HepG2 (cell line): ENCODE data around the gene CD3G. TPM values are rescaled to one million over a fixed set of nuclear protein-coding genes. Genes with fewer than 3 reads are reported as not detected.

Experiments used
- ATAC-seq: fragments of 200-7000 bp; cut with Tn5 transposase; 3 replicates; pipeline ENCODE4 v1.9.1; 2020; ENCODE audit warnings: mild to moderate bottlenecking, moderate library complexity
- BruUV-seq: library from RNA; stranded (reverse); fragments of 400-500 nt; replicated peaks from 2 replicates; lab custom pipeline; 2021; lab: Mats Ljungman, UMichigan
- CTCF ChIA-PET: fragments of 300-600 bp; formaldehyde crosslinking; extraction: SDS; loops from one replicate; lab custom pipeline; 2021; ENCODE audit warnings: low total read pairs, inconsistent platforms, low intra/inter-chr PET ratio; lab: Yijun Ruan, JAX
- POLR2A ChIA-PET: fragments of 350-600 bp; sonication (Branson Sonifier 250); formaldehyde crosslinking; loops from one replicate; lab custom pipeline; 2020; ENCODE audit warnings: antibody characterized with exemption, inconsistent platforms; lab: Yijun Ruan, JAX
- DNase-seq: peaks from one replicate; pipeline ENCODE4 v3.0.0-alpha.2; 2015; ENCODE audit warnings: low spot score
- FAIRE-seq: peaks from 3 replicates; lab custom pipeline; 2011; peaks lifted over from hg19 to GRCh38; lab: Jason Lieb, UNC
- H2AFZ ChIP-seq: one replicate; pipeline ENCODE4 v1.6.1; 2011; ENCODE audit warnings: low read length, inconsistent platforms
- H3K27ac ChIP-seq: fragments of 300-600 bp; 3 replicates; pipeline ENCODE4 v1.8.0; 2011; ENCODE audit warnings: mixed run types, mild to moderate bottlenecking, mixed read lengths, low read length, inconsistent platforms; ENCODE audit not compliant: insufficient read depth; ENCODE audit errors: extremely low read length
- H3K27me3 ChIP-seq, 2 experiments: fragments of 200-600 bp in 1 of 2; 2 replicates in 1 of 2; 3 replicates in 1 of 2; pipeline versions ENCODE4 v1.6.0 to v1.8.0; 2011; ENCODE audit warnings: low read length in 2 of 2, mild to moderate bottlenecking in 2 of 2, moderate library complexity in 2 of 2, inconsistent platforms in 1 of 2; ENCODE audit not compliant: insufficient read depth in 2 of 2, control insufficient read depth in 1 of 2
- H3K36me3 ChIP-seq, 2 experiments: fragments of 200-600 bp in 1 of 2; replicated peaks in 1 of 2; 2 replicates in 1 of 2; 3 replicates in 1 of 2; pipeline versions ENCODE4 v1.5.1 to v1.8.0; 2011; ENCODE audit warnings: low read length in 2 of 2, inconsistent platforms in 1 of 2; ENCODE audit not compliant: insufficient read depth in 2 of 2, control insufficient read depth in 1 of 2
- H3K4me1 ChIP-seq: 2 replicates; pipeline ENCODE4 v1.5.1; 2012; ENCODE audit warnings: low read length, inconsistent platforms; ENCODE audit not compliant: insufficient read depth
- H3K4me2 ChIP-seq: 2 replicates; pipeline ENCODE4 v1.6.0; 2011; ENCODE audit warnings: low read depth, low read length, inconsistent platforms
- H3K4me3 ChIP-seq, 3 experiments: fragments of 200-600 bp in 1 of 3; sonication (generic), shearing (Covaris generic) in 1 of 3; replicated peaks in 1 of 3; 2 replicates each; pipeline ENCODE4 v1.5.1; 2011 to 2016; ENCODE audit warnings: low read length in 3 of 3, inconsistent platforms in 2 of 3, low read depth in 2 of 3, mild to moderate bottlenecking in 2 of 3, control low read depth in 1 of 3, mixed read lengths in 1 of 3; ENCODE audit not compliant: insufficient read depth in 1 of 3
- H3K79me2 ChIP-seq: one replicate; pipeline ENCODE4 v1.6.1; 2011; ENCODE audit warnings: low read length, inconsistent platforms; ENCODE audit not compliant: insufficient read depth
- H3K9ac ChIP-seq: 2 replicates; pipeline ENCODE4 v1.6.0; 2011; ENCODE audit warnings: mild to moderate bottlenecking, low read depth, low read length, inconsistent platforms; ENCODE audit not compliant: insufficient read depth
- H3K9me3 ChIP-seq: 2 replicates; pipeline ENCODE4 v1.5.1; 2012; ENCODE audit warnings: mild to moderate bottlenecking, low read length
- H4K20me1 ChIP-seq: 2 replicates; pipeline ENCODE4 v1.6.0; 2011; ENCODE audit warnings: inconsistent platforms, mild to moderate bottlenecking, low read length, moderate library complexity; ENCODE audit not compliant: insufficient read depth
- MLX ChIP-seq: IDR thresholded peaks from 2 replicates; pipeline ENCODE4 v1.6.1; 2016
- TIGD3 ChIP-seq: sonication (generic); formaldehyde crosslinking; IDR thresholded peaks from 2 replicates; pipeline ENCODE4 v1.5.1; 2020; ENCODE audit warnings: mild to moderate bottlenecking, missing genetic modification reagents, borderline replicate concordance
- ZXDC ChIP-seq: sonication (generic); formaldehyde crosslinking; IDR thresholded peaks from 2 replicates; pipeline ENCODE4 v1.5.0; 2020; ENCODE audit warnings: mild to moderate bottlenecking, missing genetic modification reagents
- WGBS: methylation state at CpG from one replicate; pipeline ENCODE4 v1.1.6; 2017; ENCODE audit warnings: low lambda C conversion rate; 5-methylcytosine and 5-hydroxymethylcytosine counted together
- in situ Hi-C: cut with HindIII; loops from 2 replicates; pipeline ENCODE4 v1.10.0; 2017; ENCODE audit warnings: low pct_unique_long_range_greater_than_20kb; ENCODE audit not compliant: extremely low pct_ligation_motif_present
- intact Hi-C: fragments of 100-400 bp; cut with micrococcal nuclease; formaldehyde crosslinking; loops from one replicate; pipeline ENCODE4 v1.10.0; 2022; ENCODE audit not compliant: unreplicated experiment
- polyA plus RNA-seq, 8 experiments: library from polyadenylated mRNA; depleted of rRNA in 3 of 8; stranded (reverse) in 7 of 8; unstranded in 1 of 8; fragments of >200 nt; fragmentation: Illumina TruSeq in 4 of 8; extraction: Trizol in 4 of 8; gene quantifications; 2 replicates each; pipeline versions ENCODE4 v1.2.1 to v1.2.3, GENCODE V29; 2011 to 2016; ENCODE audit warnings: low read depth in 4 of 8, missing spikeins in 1 of 8, mixed read lengths in 1 of 8; ENCODE audit not compliant: insufficient read depth in 1 of 8
- total RNA-seq, 5 experiments: library from RNA; depleted of rRNA; stranded (reverse); fragments of >200 nt; fragmentation: Illumina TruSeq; extraction: Trizol; gene quantifications; 2 replicates each; pipeline ENCODE4 v1.2.3, GENCODE V29; 2016; ENCODE audit warnings: low read depth in 1 of 5

CD3G gene
- total and polyA plus RNA-seq, 2 of the 13 experiments (the other 11 are each of a cell fraction or from before 2014, with no cell fraction given) = not detected

GRCh38 chr11:118370774-118371173 is 26.6 kb downstream of the CD3G start:
- no peak for ATAC-seq
- FAIRE-seq = no peak
- ChIA-PET CTCF (no interaction called here), POLR2A (no interaction called here)
- peaks cover 27 to 76% of the 10 kb centered on the region in 2 experiments for H3K36me3 ChIP-seq
- no peak for DNase-seq
- no peaks in the 10 kb centered on the region for H4K20me1 ChIP-seq
- H3K4me3 ChIP-seq = no peak overlapping the region
- in situ Hi-C loops = no loop called here
- no peak overlapping the region for H3K9ac ChIP-seq
- H3K79me2 ChIP-seq = no peaks in the 10 kb centered on the region
- no peak for TF ChIP-seq MLX (CRISPR knock-in tag)
- no peak for TF ChIP-seq TIGD3
- no peak for TF ChIP-seq ZXDC (CRISPR knock-in tag)
- TF ChIP-seq, all 625 proteins: peak for 0
- H3K27ac ChIP-seq = no peak overlapping the region
- no TSS peak for BruUV-seq
- H3K4me1 ChIP-seq = no peaks in the 10 kb centered on the region
- no peaks in the 10 kb centered on the region for H3K9me3 ChIP-seq
- H3K4me2 ChIP-seq = no peak overlapping the region
- WGBS = 97% methylated on average over 4 of the region's 4 CpGs
- H3K27me3 ChIP-seq = no peaks in the 10 kb centered on the region
- intact Hi-C loops = no loop called here
- no peak overlapping the region for H2AFZ ChIP-seq
